GM18907 (cell line): ENCODE data around the gene LMAN1L.

ENCODE experiments used
- ATAC-seq: cut with Tn5 transposase; IDR thresholded peaks from one replicate; pipeline ENCODE4 v1.9.1; 2021; ENCODE audit warnings: mild to moderate bottlenecking, moderate library complexity; ENCODE audit not compliant: unreplicated experiment

Gene LMAN1L

GRCh38 chr15:74854453-74855022 is 41.9 kb downstream of the LMAN1L start:
- ATAC-seq: no peak

GRCh38 chr15:74855857-74856256 is 43.2 kb downstream of the LMAN1L start:
- no peak for ATAC-seq

- ATAC-seq: no peak
These were observed 43.9 kb downstream of the LMAN1L start for GRCh38 chr15:74856537-74856936.

GRCh38 chr15:74857082-74857655 is 44.5 kb downstream of the LMAN1L start:
- peak; percentile 71 for ATAC-seq

- ATAC-seq: peak; percentile 23
These were observed 45.2 kb downstream of the LMAN1L start for GRCh38 chr15:74857671-74858368.

- ATAC-seq: no peak
These were observed 45.7 kb downstream of the LMAN1L start for GRCh38 chr15:74858369-74858740.

GRCh38 chr15:74863239-74864056 is 50.8 kb downstream of the LMAN1L start:
- ATAC-seq: no peak

GRCh38 chr15:74864296-74864695 is 51.7 kb downstream of the LMAN1L start:
- ATAC-seq: no peak

GRCh38 chr15:74865316-74865715 is 52.7 kb downstream of the LMAN1L start:
- ATAC-seq: no peak

- no peak for ATAC-seq
These were observed 53.5 kb downstream of the LMAN1L start for GRCh38 chr15:74866090-74866489.

GRCh38 chr15:74867466-74868038 is 54.9 kb downstream of the LMAN1L start:
- ATAC-seq: no peak

- ATAC-seq: no peak
These were observed 55.4 kb downstream of the LMAN1L start for GRCh38 chr15:74868059-74868458.

- ATAC-seq: no peak
These were observed 56.7 kb downstream of the LMAN1L start for GRCh38 chr15:74869372-74869725.

GRCh38 chr15:74869726-74870407 is 57.2 kb downstream of the LMAN1L start:
- ATAC-seq: peak; percentile 54

- no peak for ATAC-seq
These were observed 58.0 kb downstream of the LMAN1L start for GRCh38 chr15:74870436-74871215.

GRCh38 chr15:74872702-74873035 is 60.0 kb downstream of the LMAN1L start:
- no peak for ATAC-seq

- ATAC-seq: peak; percentile 79
These were observed 60.6 kb downstream of the LMAN1L start, which contains the start of gene SCAMP2 for GRCh38 chr15:74873036-74873755. Gene SCAMP2, minus strand, starts transcription at chr15:74873365. Its CDS starts 110 bp downstream, at chr15:74873255.

GRCh38 chr15:74873756-74874424 is 61.3 kb downstream of the LMAN1L start:
- no peak for ATAC-seq
